ENCODE measurements around the gene NRP1.

- no peak for TF ChIP-seq CTCF (IDR thresholded peaks at IDR 0.05)
- no peak for TF ChIP-seq POLR2A (IDR thresholded peaks at IDR 0.05)
Measured at GRCh38 chr10:33151344-33151864, 183.1 kb downstream of the NRP1 start.

All from lower leg skin (tissue), 3 donors.